OCI-LY3 (cell line): ENCODE measurements around the gene MACROD2.

Source experiments
- H2AFZ ChIP-seq: fragments of 200-600, 300-600 bp; shearing (Covaris generic); 2 replicates; pipeline ENCODE4 v1.6.0; 2014; ENCODE audit warnings: antibody characterized with exemption, low read depth, low read length
- H3K27ac ChIP-seq: fragments of 200-600, 300-600 bp; sonication (generic); 2 replicates; pipeline ENCODE4 v1.5.1; 2014; ENCODE audit warnings: mild to moderate bottlenecking, low read length, moderate library complexity, mixed read lengths
- H3K27me3 ChIP-seq: fragments of 200-600, 300-600 bp; sonication (generic); 2 replicates; pipeline ENCODE4 v1.6.1; 2014; ENCODE audit warnings: low read depth, low read length, mixed read lengths
- H3K36me3 ChIP-seq: fragments of 200-600, 300-600 bp; sonication (generic); replicated peaks from 2 replicates; pipeline ENCODE3; 2014; ENCODE audit warnings: low read depth, low read length, mixed read lengths
- H3K4me1 ChIP-seq: fragments of 300-600, 200-600 bp; sonication (generic); 2 replicates; pipeline ENCODE4 v1.6.1; 2014; ENCODE audit warnings: low read length, mixed read lengths
- H3K4me2 ChIP-seq: fragments of 200-600, 300-600 bp; sonication (generic); 2 replicates; pipeline ENCODE4 v1.6.1; 2014; ENCODE audit warnings: low read length, mixed read lengths
- H3K4me3 ChIP-seq: fragments of 300-600, 200-600 bp; sonication (generic); 2 replicates; pipeline ENCODE4 v1.5.1; 2014; ENCODE audit warnings: antibody characterized with exemption, mild to moderate bottlenecking, low read length, moderate library complexity
- H3K79me2 ChIP-seq: fragments of 300-600, 200-600 bp; shearing (Covaris generic); 2 replicates; pipeline ENCODE4 v1.6.1; 2014; ENCODE audit warnings: mild to moderate bottlenecking, low read length, mixed read lengths
- H3K9ac ChIP-seq: fragments of 300-600, 200-600 bp; shearing (Covaris generic); 2 replicates; pipeline ENCODE4 v1.6.0; 2014; ENCODE audit warnings: mild to moderate bottlenecking, low read length, moderate library complexity
- H3K9me3 ChIP-seq: fragments of 200-600, 300-600 bp; shearing (Covaris generic); 2 replicates; pipeline ENCODE4 v1.6.1; 2014; ENCODE audit warnings: low read length, mixed read lengths; ENCODE audit not compliant: insufficient read depth
- H4K20me1 ChIP-seq: fragments of 200-600, 300-600 bp; sonication (generic); 2 replicates; pipeline ENCODE4 v1.6.1; 2016; ENCODE audit warnings: low read length, mixed read lengths; ENCODE audit not compliant: insufficient read depth
- CTCF ChIP-seq: fragments of 200-600, 300-600 bp; sonication (generic); IDR thresholded peaks from 2 replicates; pipeline ENCODE4 v1.5.1; 2014; ENCODE audit warnings: antibody characterized with exemption, low read length, low read depth
- EZH2phosphoT487 ChIP-seq: fragments of 200-600 bp; shearing (Covaris generic); IDR thresholded peaks from 2 replicates; pipeline ENCODE4 v1.6.1; 2018; ENCODE audit warnings: antibody characterized with exemption, mixed run types, low read depth

MACROD2 gene

GRCh38 chr20:15927893-15928650, 1932.8 kb downstream of the MACROD2 start:
- Histone ChIP-seq H3K4me2 (no peak overlapping the region), H3K27ac (no peak overlapping the region), H4K20me1 (peaks cover 34% of the 10 kb centered on the region), H3K9ac (no peak overlapping the region), H2AFZ (no peak overlapping the region), H3K79me2 (peaks cover 79% of the 10 kb centered on the region), H3K36me3 (peaks cover 86% of the 10 kb centered on the region), H3K9me3 (no peaks in the 10 kb centered on the region), H3K27me3 (no peaks in the 10 kb centered on the region), H3K4me1 (peaks cover 19% of the 10 kb centered on the region), H3K4me3 (no peak overlapping the region)
- TF ChIP-seq CTCF (no peak), EZH2phosphoT487 (no peak)

- Histone ChIP-seq H3K4me2 (no peak overlapping the region), H3K4me1 (peaks cover 11% of the 10 kb centered on the region), H2AFZ (no peak overlapping the region), H3K36me3 (peaks cover 90% of the 10 kb centered on the region), H4K20me1 (peaks cover 41% of the 10 kb centered on the region), H3K27me3 (no peaks in the 10 kb centered on the region), H3K27ac (no peak overlapping the region), H3K4me3 (no peak overlapping the region), H3K79me2 (peaks cover 76% of the 10 kb centered on the region), H3K9ac (no peak overlapping the region), H3K9me3 (no peaks in the 10 kb centered on the region)
- TF ChIP-seq EZH2phosphoT487 (no peak), CTCF (no peak)
Measured at GRCh38 chr20:15928946-15929345, 1933.6 kb downstream of the MACROD2 start.

DNA sequence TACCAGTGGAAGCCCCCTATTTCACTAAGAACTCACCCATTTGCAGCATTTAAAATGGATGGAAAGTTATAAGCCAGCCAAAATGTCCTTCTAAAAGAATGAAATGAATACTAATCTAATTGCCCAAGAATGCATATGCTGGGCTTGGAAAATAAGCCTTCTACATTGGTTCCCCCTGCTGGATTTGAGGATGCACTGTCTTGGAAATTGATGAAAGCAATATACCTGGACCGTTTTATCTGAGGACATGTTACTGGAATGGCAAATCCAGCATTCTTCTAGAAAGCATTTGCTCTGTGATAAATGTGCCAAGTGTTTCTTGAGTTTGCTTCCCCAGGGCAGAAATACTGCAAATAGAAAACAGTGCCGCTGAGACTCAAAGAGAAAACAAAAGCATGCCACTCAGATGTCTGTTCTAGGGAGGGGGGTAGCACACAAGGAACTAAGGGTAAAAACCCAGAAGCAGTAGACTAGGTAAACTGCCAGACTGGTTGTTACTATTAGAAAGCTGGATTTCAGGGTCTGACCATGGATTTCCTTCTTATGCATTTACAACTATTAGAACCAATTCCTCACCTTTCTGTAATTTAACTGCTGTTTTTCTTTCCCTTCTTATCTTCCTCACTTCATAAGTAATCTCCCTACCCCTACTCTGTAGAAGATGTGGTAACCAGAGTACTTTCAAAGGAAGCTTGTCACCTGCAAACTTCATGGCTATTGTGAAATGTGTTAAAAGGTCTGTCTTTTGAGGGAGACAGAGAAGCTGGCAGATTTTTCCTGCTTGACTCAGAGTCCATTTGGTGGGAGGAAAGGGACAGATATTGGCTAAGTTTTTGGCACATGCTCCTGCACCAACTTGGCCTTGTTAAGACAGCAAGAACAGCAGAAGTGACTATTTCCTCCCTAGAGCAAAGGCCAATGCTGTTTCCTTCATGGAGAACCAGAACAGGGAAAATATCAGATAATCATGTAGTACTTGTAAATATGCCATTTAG, 1935.3 kb downstream of the MACROD2 start:
- Histone ChIP-seq H3K27me3 (no peaks in the 10 kb centered on the region), H3K27ac (no peak overlapping the region), H3K4me1 (no peaks in the 10 kb centered on the region), H4K20me1 (peaks cover 54% of the 10 kb centered on the region), H2AFZ (no peak overlapping the region), H3K9me3 (no peaks in the 10 kb centered on the region), H3K4me3 (no peak overlapping the region), H3K4me2 (no peak overlapping the region), H3K79me2 (peaks cover 72% of the 10 kb centered on the region), H3K9ac (no peak overlapping the region), H3K36me3 (peaks cover 88% of the 10 kb centered on the region)
- TF ChIP-seq EZH2phosphoT487 (no peak), CTCF (peak; percentile 49)

DNA sequence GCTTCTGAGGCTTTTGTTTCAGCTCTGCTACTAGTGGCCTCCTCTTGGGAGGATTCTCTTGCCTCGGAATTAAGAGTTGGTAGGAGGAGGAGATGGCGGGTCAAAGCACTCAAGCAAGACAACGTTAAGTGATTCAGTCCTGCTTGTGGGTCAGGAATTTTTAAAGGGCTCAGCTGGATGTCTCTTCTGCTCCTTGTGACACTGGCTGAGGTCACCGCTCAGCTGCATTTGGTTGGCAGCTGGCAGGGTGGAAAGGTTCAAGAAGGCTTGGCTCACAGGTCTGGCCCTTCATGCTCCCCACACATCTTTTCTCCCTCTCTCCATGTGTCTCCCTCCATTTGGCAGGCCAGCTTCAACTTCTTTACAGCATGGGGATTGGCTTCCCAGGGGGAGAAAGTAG, 1936.6 kb downstream of the MACROD2 start:
- H2AFZ ChIP-seq = no peak overlapping the region
- H3K27me3 ChIP-seq = no peaks in the 10 kb centered on the region
- H4K20me1 ChIP-seq = peaks cover 54% of the 10 kb centered on the region
- no peak overlapping the region for H3K9ac ChIP-seq
- H3K9me3 ChIP-seq = no peaks in the 10 kb centered on the region
- TF ChIP-seq EZH2phosphoT487 (no peak), CTCF (no peak)
- H3K4me1 ChIP-seq = 0 out of 2 replicates have a peak, but pooled peaks cover under 1% of the 10 kb centered on the region
- H3K4me2 ChIP-seq = no peak overlapping the region
- H3K27ac ChIP-seq = no peak overlapping the region
- peaks cover 64% of the 10 kb centered on the region for H3K79me2 ChIP-seq
- no peak overlapping the region for H3K4me3 ChIP-seq
- H3K36me3 ChIP-seq = peaks cover 86% of the 10 kb centered on the region
